Activated CD4-positive, alpha-beta T cell treated with anti-CD3 and anti-CD28 coated beads, Interleukin-2, Interleukin-4, amounts not matched to agents 100 ng/mL and 50 ng/mL, durations not matched to agents 16 hours and 8 hours (primary cell): ENCODE results near the gene NTRK2.

ENCODE experiments used
- DNase-seq: peaks from one replicate; pipeline ENCODE4 v3.0.0-alpha.2; 2020; ENCODE audit warnings: low spot score

Gene NTRK2

GRCh38 chr9:84736081-84736480 lies 66.6 kb downstream of the NTRK2 start:
- DNase-seq, result no peak

- DNase-seq, result no peak
These were observed 67.0 kb downstream of the NTRK2 start for GRCh38 chr9:84736536-84736935.

GRCh38 chr9:84738353-84738752 lies 68.8 kb downstream of the NTRK2 start:
- no peak for DNase-seq

- no peak for DNase-seq
These were observed 72.7 kb downstream of the NTRK2 start for GRCh38 chr9:84742261-84742660.

GRCh38 chr9:84744195-84744594 lies 74.7 kb downstream of the NTRK2 start:
- peak; percentile 64 for DNase-seq

- no peak for DNase-seq
These were observed 75.2 kb downstream of the NTRK2 start for GRCh38 chr9:84744726-84745125.

- DNase-seq, result no peak
These were observed 78.6 kb downstream of the NTRK2 start for GRCh38 chr9:84748112-84748511.

- DNase-seq, result peak; percentile 39
These were observed 80.8 kb downstream of the NTRK2 start for GRCh38 chr9:84750152-84750865.

- DNase-seq, result peak; percentile 45
These were observed 82.4 kb downstream of the NTRK2 start for GRCh38 chr9:84751921-84752320.

GRCh38 chr9:84754461-84754860 lies 84.9 kb downstream of the NTRK2 start:
- no peak for DNase-seq

- no peak for DNase-seq
These were observed 85.4 kb downstream of the NTRK2 start for GRCh38 chr9:84754881-84755280.

GRCh38 chr9:84755380-84755779 lies 85.9 kb downstream of the NTRK2 start:
- DNase-seq, result peak; percentile 40

- no peak for DNase-seq
These were observed 86.6 kb downstream of the NTRK2 start for GRCh38 chr9:84756171-84756570.

GRCh38 chr9:84756731-84757130 lies 87.2 kb downstream of the NTRK2 start:
- DNase-seq, result no peak

- no peak for DNase-seq
These were observed 89.3 kb downstream of the NTRK2 start for GRCh38 chr9:84758817-84759216.

- DNase-seq, result peak; percentile 75
These were observed 89.8 kb downstream of the NTRK2 start for GRCh38 chr9:84759300-84759750.

- no peak for DNase-seq
These were observed 90.3 kb downstream of the NTRK2 start for GRCh38 chr9:84759804-84760203.

GRCh38 chr9:84761137-84761808 lies 91.7 kb downstream of the NTRK2 start:
- DNase-seq, result peak; percentile 58

GRCh38 chr9:84772511-84772910 lies 103.0 kb downstream of the NTRK2 start:
- no peak for DNase-seq

- no peak for DNase-seq
These were observed 103.5 kb downstream of the NTRK2 start for GRCh38 chr9:84773022-84773421.

- DNase-seq, result no peak
These were observed 105.6 kb downstream of the NTRK2 start for GRCh38 chr9:84775056-84775643.

GRCh38 chr9:84778570-84778969 lies 109.0 kb downstream of the NTRK2 start:
- no peak for DNase-seq

- no peak for DNase-seq
These were observed 110.4 kb downstream of the NTRK2 start for GRCh38 chr9:84779883-84780282.
